CD4-positive, alpha-beta memory T cell (primary cell): ENCODE data around the gene GPATCH2. TPM values are rescaled to one million over a fixed set of nuclear protein-coding genes. Genes with fewer than 3 reads are reported as not detected.

Source experiments
- CTCF ChIA-PET: fragments of 350-600 bp; sonication (Branson Sonifier 250); formaldehyde crosslinking; loops from one replicate; lab custom pipeline; 2021; ENCODE audit warnings: inconsistent platforms; ENCODE audit not compliant: partially characterized antibody; lab: Charles Lee
- POLR2A ChIA-PET: fragments of 350-600 bp; sonication (Branson Sonifier 250); formaldehyde crosslinking; loops from one replicate; lab custom pipeline; 2021; ENCODE audit not compliant: partially characterized antibody; lab: Charles Lee
- DNase-seq, 5 donors: peaks; one replicate each; pipeline versions ENCODE4 v3.0.0 to v3.0.0-alpha.2; 2020 to 2022; ENCODE audit warnings: mixed read lengths in 1 of 5
- H3K27ac ChIP-seq: one replicate; pipeline ENCODE4 v1.7.0; 2013; ENCODE audit warnings: low read depth, low read length
- H3K27me3 ChIP-seq: 2 replicates; pipeline ENCODE4 v1.7.0; 2013; ENCODE audit warnings: mild to moderate bottlenecking, low read length, moderate library complexity; ENCODE audit not compliant: insufficient read depth
- H3K36me3 ChIP-seq: 2 replicates; pipeline ENCODE4 v1.7.0; 2013; ENCODE audit warnings: mild to moderate bottlenecking, low read length, moderate library complexity; ENCODE audit not compliant: insufficient read depth
- H3K4me1 ChIP-seq: 2 replicates; pipeline ENCODE4 v1.7.0; 2013; ENCODE audit warnings: mild to moderate bottlenecking, low read length, moderate library complexity; ENCODE audit not compliant: insufficient read depth
- H3K4me3 ChIP-seq, 2 donors: one replicate each; pipeline ENCODE4 v1.7.0; 2013; ENCODE audit warnings: low read length in 2 of 2, mild to moderate bottlenecking in 1 of 2
- H3K9me3 ChIP-seq, 2 donors: one replicate each; pipeline ENCODE4 v1.7.0; 2013; ENCODE audit warnings: low read length in 2 of 2, control low read depth in 1 of 2; ENCODE audit not compliant: control insufficient read depth in 1 of 2
- H3K27ac Mint-ChIP-seq, 7 donors: one replicate each; pipeline ENCODE4 v1.8.0; 2020 to 2021; ENCODE audit warnings: mixed read lengths in 7 of 7, mild to moderate bottlenecking in 6 of 7, inconsistent platforms in 3 of 7, moderate library complexity in 3 of 7
- H3K27me3 Mint-ChIP-seq, 2 donors: one replicate each; pipeline ENCODE4 v1.8.0; 2020 to 2021; ENCODE audit warnings: mixed read lengths in 2 of 2
- H3K36me3 Mint-ChIP-seq, 2 donors: one replicate each; pipeline ENCODE4 v1.8.0; 2020 to 2021; ENCODE audit warnings: mixed read lengths in 2 of 2, inconsistent platforms in 1 of 2, mild to moderate bottlenecking in 1 of 2
- H3K4me1 Mint-ChIP-seq, 4 donors: one replicate each; pipeline ENCODE4 v1.8.0; 2020 to 2021; ENCODE audit warnings: mixed read lengths in 4 of 4, mild to moderate bottlenecking in 1 of 4
- H3K4me3 Mint-ChIP-seq, 8 donors: one replicate each; pipeline ENCODE4 v1.8.0; 2020 to 2021; ENCODE audit warnings: mixed read lengths in 8 of 8, mild to moderate bottlenecking in 7 of 8, moderate library complexity in 6 of 8, inconsistent platforms in 3 of 8
- H3K9me3 Mint-ChIP-seq, 8 donors: one replicate each; pipeline ENCODE4 v1.8.0; 2020 to 2021; ENCODE audit warnings: mixed read lengths in 8 of 8, mild to moderate bottlenecking in 5 of 8, inconsistent platforms in 3 of 8, moderate library complexity in 1 of 8
- intact Hi-C: fragments of 100-400 bp; cut with micrococcal nuclease; formaldehyde crosslinking; loops from one replicate; pipeline ENCODE4 v1.15.1; 2023
- polyA plus RNA-seq, 2 donors: library from polyadenylated mRNA; unstranded; fragments of 300-500 nt; fragmentation: Illumina TruSeq; gene quantifications; one replicate each; pipeline ENCODE4 v1.2.3, GENCODE V29; 2021
- total RNA-seq, 2 experiments: library from RNA; stranded (reverse); gene quantifications; one replicate each; pipeline ENCODE4 v1.2.3, GENCODE V29; 2021

Gene GPATCH2
- total and polyA plus RNA-seq, 4 experiments from 2014 or later: 1.8 to 11.3 (median 6.5) TPM

DNA sequence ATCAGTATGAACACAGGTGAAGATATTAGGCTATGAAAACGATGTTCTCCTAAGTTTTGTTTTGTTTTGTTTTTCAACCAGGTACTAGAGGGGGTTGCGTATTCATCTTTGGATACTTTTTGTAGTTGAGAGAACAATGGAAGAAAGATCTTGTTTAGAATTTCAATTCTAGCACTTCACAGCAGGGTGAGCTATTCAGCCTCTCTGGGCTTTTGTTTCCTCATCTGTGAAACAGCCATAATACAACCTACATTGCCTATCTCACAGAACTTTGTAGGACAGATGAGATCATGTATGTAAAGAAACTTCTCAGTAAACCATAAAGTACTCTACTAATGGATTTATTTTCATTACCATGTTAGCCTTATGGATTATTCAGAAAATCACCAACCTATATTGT lies 199.5 kb downstream of the GPATCH2 start:
- Histone ChIP-seq H3K4me3 (no peak overlapping the region), H3K4me1 (no peaks in the 10 kb centered on the region), H3K27me3 (no peaks in the 10 kb centered on the region), H3K36me3 (no peaks in the 10 kb centered on the region), H3K27ac (no peak overlapping the region), H3K9me3 (no peaks in the 10 kb centered on the region)
- H3K36me3 Mint-ChIP-seq: peaks cover 16 to 17% of the 10 kb centered on the region in 2 donors
- ChIA-PET CTCF (no interaction called here), POLR2A (no interaction called here)
- DNase-seq: no peak
- H3K27ac Mint-ChIP-seq: no peak overlapping the region
- no peaks in the 10 kb centered on the region for H3K27me3 Mint-ChIP-seq
- H3K4me1 Mint-ChIP-seq: no peaks in the 10 kb centered on the region
- H3K9me3 Mint-ChIP-seq: no peaks in the 10 kb centered on the region
- intact Hi-C loops: no loop called here
- no peak overlapping the region for H3K4me3 Mint-ChIP-seq

DNA sequence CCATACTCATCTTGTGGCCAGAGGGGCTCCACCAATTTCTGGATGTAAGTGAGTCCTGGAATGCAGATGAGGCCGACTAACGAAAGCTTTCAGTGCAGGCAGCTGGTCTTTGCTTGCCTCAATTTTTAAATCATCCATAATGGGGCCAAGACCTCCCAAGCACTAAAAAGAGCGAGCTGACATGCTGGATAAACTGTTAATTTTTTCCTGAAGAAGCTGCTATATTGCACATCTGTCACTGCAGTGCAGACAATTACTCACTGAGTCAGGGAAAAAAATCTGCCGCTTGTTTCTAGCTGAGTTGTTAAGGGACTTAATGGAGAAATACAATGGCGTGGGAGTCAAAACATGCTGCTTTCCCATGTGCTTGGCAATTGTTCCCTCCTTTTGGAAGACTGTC lies 205.5 kb downstream of the GPATCH2 start:
- Mint-ChIP-seq H3K4me3 (no peak overlapping the region), H3K27me3 (peaks cover 0 to 3% of the 10 kb centered on the region in 2 donors), H3K9me3 (no peaks in the 10 kb centered on the region), H3K27ac (no peak overlapping the region), H3K36me3 (peaks cover 2 to 5% of the 10 kb centered on the region in 2 donors), H3K4me1 (no peaks in the 10 kb centered on the region)
- intact Hi-C loops: no loop called here
- no peak for DNase-seq
- no peak overlapping the region for H3K4me3 ChIP-seq
- H3K27ac ChIP-seq: no peak overlapping the region
- POLR2A ChIA-PET: no interaction called here
- CTCF ChIA-PET: no interaction called here
- no peaks in the 10 kb centered on the region for H3K4me1 ChIP-seq
- H3K36me3 ChIP-seq: no peaks in the 10 kb centered on the region
- H3K9me3 ChIP-seq: no peaks in the 10 kb centered on the region
- no peaks in the 10 kb centered on the region for H3K27me3 ChIP-seq

DNA sequence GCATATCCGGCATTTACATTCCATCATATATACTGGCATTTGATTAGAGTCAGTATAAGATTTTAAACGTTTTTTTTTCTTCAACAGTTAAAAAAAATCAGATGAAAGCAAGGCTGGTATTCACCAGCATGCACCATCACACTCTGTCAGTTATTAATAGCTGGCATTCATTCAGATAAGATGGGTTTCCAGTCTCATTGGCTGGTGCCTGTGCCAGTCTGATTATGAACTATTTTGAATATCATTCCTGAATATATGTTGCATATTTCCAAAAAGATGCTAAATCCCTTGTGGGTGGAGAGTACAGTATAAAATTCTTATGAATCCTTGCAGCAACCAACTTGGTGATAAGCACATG lies 211.7 kb downstream of the GPATCH2 start:
- Histone ChIP-seq H3K4me3 (no peak overlapping the region), H3K27me3 (no peaks in the 10 kb centered on the region), H3K4me1 (no peaks in the 10 kb centered on the region), H3K27ac (no peak overlapping the region), H3K36me3 (no peaks in the 10 kb centered on the region), H3K9me3 (no peaks in the 10 kb centered on the region)
- H3K4me3 Mint-ChIP-seq: no peak overlapping the region
- peaks cover 3 to 7% of the 10 kb centered on the region in 2 donors for H3K27me3 Mint-ChIP-seq
- ChIA-PET CTCF (interaction anchor here (0.6 kb wide), 1 partner anchor 23 kb away, joined by 3 read pairs; no protein-coding TSS in a partner anchor), POLR2A (no interaction called here)
- DNase-seq: no peak
- H3K36me3 Mint-ChIP-seq: no peaks in the 10 kb centered on the region
- H3K4me1 Mint-ChIP-seq: no peaks in the 10 kb centered on the region
- H3K27ac Mint-ChIP-seq: no peak overlapping the region
- no peaks in the 10 kb centered on the region for H3K9me3 Mint-ChIP-seq
- intact Hi-C loops: no loop called here

DNA sequence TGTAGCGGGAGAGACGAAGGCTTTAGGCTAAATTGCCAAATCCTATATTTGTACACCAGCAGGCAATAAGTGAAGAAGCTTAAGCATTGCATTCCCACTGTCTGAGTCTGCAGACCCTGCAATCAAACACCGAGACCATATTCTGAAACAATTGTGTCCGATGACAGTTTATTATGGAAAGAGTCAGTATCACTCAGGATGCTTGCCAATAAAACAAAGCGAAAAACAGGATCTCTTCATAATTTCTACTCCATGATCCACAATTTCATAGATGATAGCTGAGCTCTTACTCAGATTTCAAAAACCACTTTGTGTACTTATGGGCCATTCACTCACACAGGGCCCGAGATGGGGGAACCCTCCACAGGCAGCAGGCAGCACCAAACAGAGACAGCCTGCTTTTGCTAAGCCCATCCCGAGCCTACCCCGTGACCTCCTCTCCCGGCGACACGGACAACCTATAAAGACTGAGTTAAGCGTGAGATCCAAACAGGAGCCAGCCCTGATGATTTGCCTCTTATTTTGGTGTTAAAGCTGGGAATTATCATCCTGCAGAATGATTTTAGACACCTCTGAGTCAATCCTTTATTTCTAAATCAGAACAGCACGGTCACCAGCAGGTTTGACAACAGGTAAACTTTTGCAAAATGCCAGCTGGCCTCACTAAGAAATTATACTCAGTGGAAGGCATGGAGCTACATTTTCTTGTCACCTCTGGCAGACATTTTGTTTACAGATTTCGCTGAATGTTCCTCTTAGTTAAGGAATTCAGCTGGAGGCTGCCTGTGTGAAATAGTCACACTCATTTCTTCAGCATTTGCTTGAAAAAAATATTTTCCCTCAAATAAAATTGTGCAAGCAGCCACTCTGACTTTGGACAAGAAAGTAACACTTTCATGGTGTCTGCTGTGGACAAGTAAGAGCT lies 212.4 kb downstream of the GPATCH2 start:
- intact Hi-C loops: no loop called here
- Mint-ChIP-seq H3K36me3 (no peaks in the 10 kb centered on the region), H3K4me1 (no peaks in the 10 kb centered on the region), H3K27ac (no peak overlapping the region), H3K27me3 (peaks cover 4 to 7% of the 10 kb centered on the region in 2 donors), H3K4me3 (no peak overlapping the region), H3K9me3 (no peaks in the 10 kb centered on the region)
- Histone ChIP-seq H3K36me3 (no peaks in the 10 kb centered on the region), H3K27ac (no peak overlapping the region), H3K4me1 (no peaks in the 10 kb centered on the region), H3K9me3 (no peaks in the 10 kb centered on the region), H3K4me3 (no peak overlapping the region), H3K27me3 (no peaks in the 10 kb centered on the region)
- ChIA-PET CTCF (interaction anchor here (0.6 kb wide), 1 partner anchor 22 kb away, joined by 3 read pairs; no protein-coding TSS in a partner anchor), POLR2A (no interaction called here)
- DNase-seq: no peak

DNA sequence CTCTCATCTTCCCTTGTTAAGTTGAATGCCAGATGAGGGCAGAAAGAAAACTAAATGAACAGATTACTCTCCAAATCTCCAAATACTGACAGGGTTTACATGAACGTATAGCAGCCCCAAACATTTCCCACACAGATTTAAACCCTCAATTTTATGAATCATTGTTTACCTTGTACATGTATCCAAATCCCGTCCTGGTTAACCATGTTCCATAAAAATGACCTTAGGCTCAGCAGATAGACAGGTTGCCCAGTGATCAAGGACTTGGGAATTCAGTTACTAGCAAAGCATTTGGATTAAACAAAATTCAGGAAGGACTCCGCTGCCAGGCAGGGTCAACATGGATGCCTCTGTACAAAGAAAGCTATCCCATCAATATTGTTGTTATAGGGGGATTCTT lies 213.5 kb downstream of the GPATCH2 start:
- Histone ChIP-seq H3K36me3 (no peaks in the 10 kb centered on the region), H3K4me1 (no peaks in the 10 kb centered on the region), H3K27ac (no peak overlapping the region), H3K9me3 (no peaks in the 10 kb centered on the region), H3K27me3 (no peaks in the 10 kb centered on the region), H3K4me3 (no peak overlapping the region)
- Mint-ChIP-seq H3K27me3 (peaks cover 3 to 7% of the 10 kb centered on the region in 2 donors), H3K4me1 (no peaks in the 10 kb centered on the region), H3K27ac (no peak overlapping the region), H3K36me3 (no peaks in the 10 kb centered on the region), H3K9me3 (no peaks in the 10 kb centered on the region), H3K4me3 (no peak overlapping the region)
- CTCF ChIA-PET: no interaction called here
- POLR2A ChIA-PET: no interaction called here
- no peak for DNase-seq
- intact Hi-C loops: no loop called here

DNA sequence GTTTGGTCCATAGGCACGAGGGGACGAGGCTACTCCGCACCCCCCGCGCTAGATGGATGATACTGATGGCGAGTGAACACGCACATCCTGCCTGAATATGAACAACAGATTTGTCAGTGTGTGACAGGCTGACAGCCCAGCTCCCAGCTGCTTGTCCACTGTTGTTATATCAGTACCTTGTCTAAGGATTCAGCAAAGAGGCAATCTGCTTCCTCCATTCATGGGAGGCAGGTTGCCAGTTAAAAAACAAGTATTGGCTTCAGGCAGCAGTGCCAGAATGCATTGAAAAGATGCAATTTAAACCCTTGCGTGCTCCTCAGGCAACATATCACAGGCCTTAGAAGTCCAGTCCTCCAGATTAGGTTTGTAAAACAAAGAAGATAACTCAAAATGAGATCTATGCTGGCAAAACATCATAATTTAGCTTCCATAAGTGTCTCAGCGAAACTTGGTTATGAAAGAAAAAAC lies 223.3 kb downstream of the GPATCH2 start:
- no peak overlapping the region for H3K27ac ChIP-seq

DNA sequence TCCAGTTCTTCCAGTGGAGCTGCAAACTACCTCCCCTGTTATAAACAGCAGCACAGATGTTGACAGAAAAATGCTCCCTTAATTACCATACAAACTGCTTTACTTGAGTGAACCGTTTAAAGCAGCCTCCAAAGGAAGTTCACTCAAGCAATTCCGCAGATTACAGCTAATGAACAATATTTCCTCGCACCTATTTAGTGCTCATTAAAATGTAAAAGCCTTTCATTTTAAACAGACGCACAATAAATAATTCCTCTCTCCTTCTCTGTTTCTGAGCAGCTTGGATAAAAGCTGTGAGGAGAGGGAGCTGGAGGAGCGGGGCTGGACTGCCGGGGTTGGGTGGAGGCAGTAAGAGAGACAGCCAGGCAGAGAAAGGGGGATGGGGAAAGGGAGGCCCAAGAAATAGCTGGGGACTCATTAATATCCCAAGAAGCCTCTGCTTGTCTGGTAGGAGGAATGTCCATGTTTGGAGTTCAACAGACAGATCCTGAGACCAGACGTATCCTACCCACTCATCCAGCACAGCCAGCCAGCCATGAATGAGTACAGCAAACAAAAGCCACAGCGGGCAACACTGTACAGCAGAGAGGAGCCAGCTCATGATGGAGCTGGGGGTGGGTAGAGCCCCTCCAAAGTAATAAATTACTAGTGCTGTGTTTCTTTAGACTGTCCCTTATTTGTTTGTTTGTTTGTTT lies 227.7 kb downstream of the GPATCH2 start:
- CTCF ChIA-PET: no interaction called here
- H3K4me3 ChIP-seq: no peak overlapping the region
- H3K4me3 Mint-ChIP-seq: no peak overlapping the region
- H3K9me3 ChIP-seq: no peaks in the 10 kb centered on the region
- H3K27ac ChIP-seq: no peak overlapping the region
- DNase-seq: no peak
- no peaks in the 10 kb centered on the region for H3K9me3 Mint-ChIP-seq
- H3K27me3 Mint-ChIP-seq: no peaks in the 10 kb centered on the region
- H3K27ac Mint-ChIP-seq: no peak overlapping the region
- H3K4me1 Mint-ChIP-seq: no peaks in the 10 kb centered on the region
- intact Hi-C loops: no loop called here
- no peaks in the 10 kb centered on the region for H3K36me3 Mint-ChIP-seq
- no peaks in the 10 kb centered on the region for H3K36me3 ChIP-seq
- POLR2A ChIA-PET: no interaction called here
- H3K4me1 ChIP-seq: no peaks in the 10 kb centered on the region
- H3K27me3 ChIP-seq: no peaks in the 10 kb centered on the region

More for the DNA sequence above, 223.3 kb downstream of the GPATCH2 start:
- no peaks in the 10 kb centered on the region for H3K36me3 Mint-ChIP-seq
- H3K4me1 Mint-ChIP-seq: no peaks in the 10 kb centered on the region
- ChIA-PET POLR2A (no interaction called here), CTCF (no interaction called here)
- H3K27ac Mint-ChIP-seq: no peak overlapping the region
- no peaks in the 10 kb centered on the region for H3K9me3 ChIP-seq
- intact Hi-C loops: no loop called here
- H3K27me3 ChIP-seq: no peaks in the 10 kb centered on the region
- H3K4me3 ChIP-seq: no peak overlapping the region
- H3K9me3 Mint-ChIP-seq: no peaks in the 10 kb centered on the region
- H3K27me3 Mint-ChIP-seq: no peaks in the 10 kb centered on the region
- no peaks in the 10 kb centered on the region for H3K36me3 ChIP-seq
- no peaks in the 10 kb centered on the region for H3K4me1 ChIP-seq
- H3K4me3 Mint-ChIP-seq: no peak overlapping the region
- DNase-seq: no peak
